Smooth muscle cell (in vitro differentiated cells): ENCODE measurements around the gene RNF157. TPM values are rescaled to one million over a fixed set of nuclear protein-coding genes. Genes with fewer than 3 reads are reported as not detected.

Source experiments
- DNase-seq: peaks from one replicate; lab custom pipeline; 2025; ENCODE audit not compliant: unreplicated experiment; lab: John Stamatoyannopoulos, UW
- H2AFZ ChIP-seq: fragments of 200-600 bp; sonication (generic); 2 replicates; pipeline ENCODE4 v1.6.0; 2016; ENCODE audit warnings: antibody characterized with exemption, low read depth, mild to moderate bottlenecking
- H3F3A ChIP-seq: fragments of 200-600 bp; sonication (generic); 2 replicates; pipeline ENCODE4 v1.6.0; 2017; ENCODE audit warnings: antibody characterized with exemption, low read depth
- H3K27ac ChIP-seq: fragments of 200-600 bp; sonication (generic); 2 replicates; pipeline ENCODE4 v1.5.1; 2016; ENCODE audit warnings: low read depth, mild to moderate bottlenecking
- H3K27me3 ChIP-seq: fragments of 200-600 bp; sonication (generic); 2 replicates; pipeline ENCODE4 v1.6.1; 2016; ENCODE audit warnings: low read depth, mild to moderate bottlenecking
- H3K36me3 ChIP-seq: fragments of 200-600 bp; sonication (generic); 2 replicates; pipeline ENCODE4 v1.5.1; 2016; ENCODE audit warnings: low read depth
- H3K4me1 ChIP-seq: fragments of 200-600 bp; sonication (generic); 2 replicates; pipeline ENCODE4 v1.5.1; 2016; ENCODE audit warnings: low read depth
- H3K4me2 ChIP-seq: fragments of 200-600 bp; sonication (generic); 2 replicates; pipeline ENCODE4 v1.6.0; 2016; ENCODE audit warnings: mild to moderate bottlenecking
- H3K4me3 ChIP-seq: fragments of 200-600 bp; sonication (generic); 2 replicates; pipeline ENCODE4 v1.5.1; 2016; ENCODE audit warnings: mild to moderate bottlenecking
- H3K79me2 ChIP-seq: fragments of 200-600 bp; sonication (generic); 2 replicates; pipeline ENCODE4 v1.6.0; 2016; ENCODE audit warnings: low read depth, mild to moderate bottlenecking
- H3K9ac ChIP-seq: fragments of 200-600 bp; sonication (generic); 2 replicates; pipeline ENCODE4 v1.6.0; 2016; ENCODE audit warnings: low read depth
- H3K9me3 ChIP-seq: fragments of 200-600 bp; sonication (generic); replicated peaks from 2 replicates; pipeline ENCODE4 v1.5.1; 2016; ENCODE audit warnings: low read depth
- H4K20me1 ChIP-seq: fragments of 200-600 bp; sonication (generic); 2 replicates; pipeline ENCODE4 v1.6.0; 2016; ENCODE audit warnings: low read depth
- WGBS: methylation state at CpG from one replicate; pipeline ENCODE4 v1.1.7; 2016; ENCODE audit warnings: low lambda C conversion rate; 5-methylcytosine and 5-hydroxymethylcytosine counted together
- polyA plus RNA-seq: library from polyadenylated mRNA; unstranded; fragments of >200 nt; fragmentation: Nextera tagmentation; extraction: Ambion mirVana; gene quantifications from 2 replicates; pipeline ENCODE4 v1.2.1, GENCODE V29; 2016
- total RNA-seq: library from RNA; depleted of rRNA; stranded (reverse); fragments of >200 nt; gene quantifications from 2 replicates; pipeline ENCODE4 v1.2.3, GENCODE V29; 2014
- TF ChIP-seq, protein P1 (sequence below): fragments of 200-600 bp; sonication (generic); IDR thresholded peaks from 2 replicates; pipeline ENCODE4 v1.5.1; 2017; ENCODE audit warnings: borderline replicate concordance, mild to moderate bottlenecking, antibody characterized with exemption; ENCODE audit not compliant: insufficient read depth, poor library complexity, severe bottlenecking

The RNF157 gene
- total and polyA plus RNA-seq, 2 experiments from 2014 or later, result 0.09 to 0.63 TPM

DNA sequence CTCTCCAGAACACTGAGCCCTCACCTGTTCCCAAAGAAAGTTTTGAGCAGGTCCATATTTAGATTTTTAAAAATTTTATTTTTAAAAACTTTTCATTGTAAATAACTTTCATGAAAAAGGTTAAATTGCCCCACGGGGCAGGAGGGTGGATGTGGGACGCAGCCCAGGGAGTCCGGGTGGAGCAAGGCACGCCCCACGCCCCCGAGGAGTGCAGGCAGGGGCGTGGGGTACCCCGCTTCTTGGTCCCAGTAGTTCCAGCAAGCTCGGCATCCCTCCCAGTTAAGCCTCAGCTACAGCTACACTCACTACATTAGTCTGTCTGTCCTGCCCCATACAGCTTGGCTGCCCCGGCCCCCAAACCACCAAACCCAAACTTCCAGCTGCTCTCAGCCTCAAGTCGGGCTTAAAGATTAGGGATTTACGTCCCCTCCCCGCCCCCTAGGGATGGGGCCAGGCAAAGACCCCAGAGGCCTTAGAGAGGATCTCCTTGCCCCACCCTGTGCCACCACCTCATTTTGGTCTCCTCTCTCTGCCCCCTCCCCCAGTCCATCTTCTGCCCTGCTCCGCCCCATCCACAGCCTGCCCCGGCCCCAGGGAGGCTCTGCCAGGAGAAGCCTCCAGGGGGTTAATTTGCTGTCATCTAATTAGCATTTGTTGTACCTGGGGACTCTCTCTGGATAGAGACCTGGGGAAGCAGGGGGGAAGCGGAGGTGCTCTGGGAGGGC lies 103.9 kb downstream of the RNF157 start:
- Histone ChIP-seq H3K36me3 (no peaks in the 10 kb centered on the region), H3K9me3 (no peaks in the 10 kb centered on the region), H3K27ac (no peak overlapping the region), H4K20me1 (no peaks in the 10 kb centered on the region), H3K27me3 (peaks cover 96% of the 10 kb centered on the region), H3K4me2 (no peak overlapping the region), H3K4me3 (no peak overlapping the region), H3K79me2 (no peaks in the 10 kb centered on the region), H3K9ac (no peak overlapping the region), H2AFZ (no peak overlapping the region), H3F3A (no peaks in the 10 kb centered on the region), H3K4me1 (peaks cover 46% of the 10 kb centered on the region)
- 31% methylated on average over 16 of the region's 16 CpGs for WGBS
- TF ChIP-seq, protein P1, sequence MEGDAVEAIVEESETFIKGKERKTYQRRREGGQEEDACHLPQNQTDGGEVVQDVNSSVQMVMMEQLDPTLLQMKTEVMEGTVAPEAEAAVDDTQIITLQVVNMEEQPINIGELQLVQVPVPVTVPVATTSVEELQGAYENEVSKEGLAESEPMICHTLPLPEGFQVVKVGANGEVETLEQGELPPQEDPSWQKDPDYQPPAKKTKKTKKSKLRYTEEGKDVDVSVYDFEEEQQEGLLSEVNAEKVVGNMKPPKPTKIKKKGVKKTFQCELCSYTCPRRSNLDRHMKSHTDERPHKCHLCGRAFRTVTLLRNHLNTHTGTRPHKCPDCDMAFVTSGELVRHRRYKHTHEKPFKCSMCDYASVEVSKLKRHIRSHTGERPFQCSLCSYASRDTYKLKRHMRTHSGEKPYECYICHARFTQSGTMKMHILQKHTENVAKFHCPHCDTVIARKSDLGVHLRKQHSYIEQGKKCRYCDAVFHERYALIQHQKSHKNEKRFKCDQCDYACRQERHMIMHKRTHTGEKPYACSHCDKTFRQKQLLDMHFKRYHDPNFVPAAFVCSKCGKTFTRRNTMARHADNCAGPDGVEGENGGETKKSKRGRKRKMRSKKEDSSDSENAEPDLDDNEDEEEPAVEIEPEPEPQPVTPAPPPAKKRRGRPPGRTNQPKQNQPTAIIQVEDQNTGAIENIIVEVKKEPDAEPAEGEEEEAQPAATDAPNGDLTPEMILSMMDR, result no peak
- DNase-seq, result no peak

DNA sequence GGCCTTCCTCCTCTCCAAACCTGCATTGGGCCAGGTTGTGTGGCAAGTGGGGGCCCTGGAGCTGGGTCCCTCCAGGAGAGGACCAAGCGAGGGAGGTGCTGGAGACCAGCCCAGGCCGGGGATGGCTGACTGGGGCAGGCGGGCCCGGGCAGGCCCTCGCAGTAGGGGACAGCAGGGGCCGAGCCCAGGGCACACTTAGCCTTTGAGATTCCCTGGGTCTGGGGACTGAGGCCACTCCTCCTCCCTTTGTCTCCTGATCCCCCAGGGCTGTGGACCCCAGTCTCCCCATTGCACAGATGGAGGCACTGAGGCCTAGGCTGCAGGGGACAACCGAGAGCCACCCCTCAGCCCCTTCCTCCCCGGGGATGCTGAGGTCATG lies 104.5 kb downstream of the RNF157 start:
- peaks cover 100% of the 10 kb centered on the region for H3K27me3 ChIP-seq
- no peak for DNase-seq
- H3F3A ChIP-seq, result no peaks in the 10 kb centered on the region
- no peak overlapping the region for H2AFZ ChIP-seq
- no peaks in the 10 kb centered on the region for H3K79me2 ChIP-seq
- no peaks in the 10 kb centered on the region for H3K36me3 ChIP-seq
- H3K9ac ChIP-seq, result no peak overlapping the region
- no peak overlapping the region for H3K4me2 ChIP-seq
- H3K4me3 ChIP-seq, result no peak overlapping the region
- no peak overlapping the region for H3K27ac ChIP-seq
- no peaks in the 10 kb centered on the region for H3K9me3 ChIP-seq
- TF ChIP-seq, protein P1, result no peak
- no peaks in the 10 kb centered on the region for H4K20me1 ChIP-seq
- H3K4me1 ChIP-seq, result peaks cover 44% of the 10 kb centered on the region
- WGBS, result 32% methylated on average over 8 of the region's 8 CpGs

DNA sequence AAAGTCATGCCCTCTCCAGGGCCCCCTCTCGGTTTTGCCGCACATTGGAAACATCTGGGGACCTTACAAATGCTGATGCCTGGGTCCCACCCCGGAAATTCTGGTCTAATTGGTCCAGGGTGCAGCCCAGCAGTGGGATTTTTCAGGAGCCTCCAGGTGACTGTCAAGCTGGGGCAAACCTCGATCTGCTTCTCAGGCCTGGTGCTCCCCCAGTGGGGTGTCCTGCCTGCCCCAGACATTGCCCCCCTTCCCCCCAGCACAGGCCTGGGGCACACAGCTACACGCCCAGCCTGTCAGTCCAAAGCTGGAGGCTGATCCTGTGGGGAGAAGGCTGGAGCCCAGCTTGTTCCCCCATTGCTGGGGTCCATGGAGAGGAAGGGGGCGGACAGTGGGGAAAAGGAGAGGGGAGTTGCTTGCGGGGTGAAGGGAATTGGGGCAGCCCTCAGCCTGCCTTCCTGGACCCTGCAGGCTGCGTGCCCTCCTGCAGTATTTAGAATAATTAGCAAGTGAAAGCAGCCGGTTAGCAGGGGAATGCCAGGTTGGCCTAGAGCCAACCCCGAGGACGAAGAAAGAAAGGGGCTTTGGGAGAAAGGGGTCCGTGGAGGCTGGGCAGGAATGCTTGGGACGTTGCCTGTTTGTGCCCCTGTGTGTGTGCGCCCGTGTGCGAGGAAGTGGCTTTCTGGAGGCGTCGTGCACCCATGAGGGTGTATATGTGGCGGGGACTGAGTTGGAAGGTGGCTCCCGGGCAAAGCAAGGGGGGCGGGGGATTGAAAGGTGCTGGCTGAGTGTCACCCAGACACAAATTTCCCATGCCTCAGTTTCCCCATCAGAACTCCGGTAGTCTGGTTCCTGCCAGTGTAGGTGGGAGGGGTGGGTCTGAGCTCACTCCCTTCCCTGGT lies 105.1 kb downstream of the RNF157 start:
- Histone ChIP-seq H3K27me3 (peaks cover 100% of the 10 kb centered on the region), H3K27ac (no peak overlapping the region), H2AFZ (no peak overlapping the region), H3K9ac (no peak overlapping the region), H3K4me2 (no peak overlapping the region), H3K36me3 (no peaks in the 10 kb centered on the region), H3K4me3 (no peak overlapping the region), H3F3A (no peaks in the 10 kb centered on the region), H4K20me1 (no peaks in the 10 kb centered on the region), H3K9me3 (no peaks in the 10 kb centered on the region), H3K4me1 (peaks cover 44% of the 10 kb centered on the region), H3K79me2 (no peaks in the 10 kb centered on the region)
- 13% methylated on average over 20 of the region's 22 CpGs for WGBS
- TF ChIP-seq, protein P1, result no peak
- no peak for DNase-seq
